Thoracic aorta (tissue), 2 donors: ENCODE results near the gene SIX2. TPM values are rescaled to one million over a fixed set of nuclear protein-coding genes. Genes with fewer than 3 reads are reported as not detected.

Experiments
- ATAC-seq: fragments of 150-250 bp; one replicate; pipeline ENCODE4 v1.8.0; 2017; ENCODE audit warnings: low read depth; ENCODE audit not compliant: insufficient number of reproducible peaks, low FRiP score
- DNase-seq: peaks from one replicate; pipeline ENCODE4 v3.0.0-alpha.2; 2020; ENCODE audit warnings: low spot score
- H3K27ac ChIP-seq, 2 donors: fragments of 200-600 bp; sonication (generic); 1 replicate in 1 of 2; 2 replicates in 1 of 2; pipeline ENCODE4 v1.5.1; 2016; ENCODE audit warnings: mild to moderate bottlenecking in 2 of 2, moderate library complexity in 2 of 2
- H3K27me3 ChIP-seq: fragments of 200-600 bp; sonication (generic); replicated peaks from 2 replicates; pipeline ENCODE4 v1.6.0; 2016; ENCODE audit warnings: mild to moderate bottlenecking; ENCODE audit not compliant: insufficient read depth
- H3K36me3 ChIP-seq: fragments of 200-600 bp; sonication (generic); one replicate; pipeline ENCODE4 v1.5.1; 2016
- H3K4me1 ChIP-seq, 2 donors: fragments of 200-600 bp; sonication (generic); 1 replicate in 1 of 2; 2 replicates in 1 of 2; pipeline versions ENCODE4 v1.5.1 to v1.6.0; 2016; ENCODE audit warnings: low read depth in 2 of 2, mild to moderate bottlenecking in 1 of 2; ENCODE audit not compliant: control insufficient read depth in 1 of 2
- H3K4me3 ChIP-seq: fragments of 200-600 bp; sonication (generic); 2 replicates; pipeline ENCODE4 v1.5.1; 2016; ENCODE audit warnings: mild to moderate bottlenecking
- H3K9me3 ChIP-seq: fragments of 200-600 bp; sonication (generic); 2 replicates; pipeline ENCODE4 v1.5.1; 2016
- total RNA-seq, 2 donors: library from RNA; depleted of rRNA; stranded (reverse); fragments of >200 nt; gene quantifications; one replicate each; pipeline versions ENCODE4 v1.1.0 to v1.2.3, GENCODE V29; 2016
- TF ChIP-seq, protein P1 (sequence below): fragments of 200-600 bp; sonication (generic); IDR thresholded peaks from one replicate; pipeline ENCODE4 v1.5.1; 2019; ENCODE audit warnings: antibody characterized with exemption

Gene SIX2
- total RNA-seq, 2 donors from 2014 or later: 6.6 to 13.5 TPM

DNA sequence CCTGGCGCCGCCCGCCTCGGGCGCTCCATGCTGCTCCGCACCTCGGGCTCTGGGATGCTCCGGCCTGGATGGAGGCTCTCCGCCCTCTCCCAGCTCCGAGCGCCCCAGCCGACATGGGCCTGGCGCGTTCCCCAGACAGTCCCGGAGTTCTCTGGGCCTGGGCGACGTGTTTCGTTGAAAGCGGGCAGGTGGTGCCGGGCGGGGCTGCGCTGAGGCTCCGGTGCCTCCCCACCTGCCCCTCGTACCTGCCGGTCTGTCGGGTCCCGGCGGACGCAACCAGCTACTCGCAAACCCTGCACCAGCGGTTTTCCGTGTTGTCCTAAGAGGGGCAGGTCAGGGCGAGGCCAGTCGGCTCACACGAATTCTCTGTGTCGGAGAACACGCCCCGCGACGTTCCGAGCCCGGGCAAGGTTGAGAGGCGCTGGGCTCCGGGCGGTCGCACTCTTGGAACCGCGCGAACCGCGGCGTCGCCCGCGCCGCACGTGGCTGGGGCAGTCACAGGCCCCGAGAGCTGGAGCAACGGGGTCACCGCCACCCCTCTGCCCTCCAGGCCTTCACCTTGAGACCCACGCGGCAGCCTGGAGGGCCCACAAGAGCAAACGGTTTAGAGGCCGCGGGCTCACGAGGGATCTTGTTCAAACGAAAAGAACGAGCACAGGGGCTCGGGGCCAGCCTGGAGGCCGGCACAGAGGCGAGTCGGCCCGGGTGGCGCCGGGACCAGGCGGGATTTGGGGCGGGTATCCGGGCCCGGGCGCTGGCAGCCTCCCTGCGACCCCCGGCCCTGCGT lies 4.2 kb upstream of the SIX2 start:
- no peaks in the 10 kb centered on the region for H3K36me3 ChIP-seq
- ATAC-seq (no peak), DNase-seq (no peak)
- no peaks in the 10 kb centered on the region for H3K9me3 ChIP-seq
- no peaks in the 10 kb centered on the region for H3K27me3 ChIP-seq
- H3K27ac ChIP-seq: peak overlapping the region; percentile 60 to 84
- H3K4me3 ChIP-seq: peak overlapping the region; percentile 74
- H3K4me1 ChIP-seq: peaks cover 6 to 43% of the 10 kb centered on the region in 2 donors
- TF ChIP-seq, protein P1, sequence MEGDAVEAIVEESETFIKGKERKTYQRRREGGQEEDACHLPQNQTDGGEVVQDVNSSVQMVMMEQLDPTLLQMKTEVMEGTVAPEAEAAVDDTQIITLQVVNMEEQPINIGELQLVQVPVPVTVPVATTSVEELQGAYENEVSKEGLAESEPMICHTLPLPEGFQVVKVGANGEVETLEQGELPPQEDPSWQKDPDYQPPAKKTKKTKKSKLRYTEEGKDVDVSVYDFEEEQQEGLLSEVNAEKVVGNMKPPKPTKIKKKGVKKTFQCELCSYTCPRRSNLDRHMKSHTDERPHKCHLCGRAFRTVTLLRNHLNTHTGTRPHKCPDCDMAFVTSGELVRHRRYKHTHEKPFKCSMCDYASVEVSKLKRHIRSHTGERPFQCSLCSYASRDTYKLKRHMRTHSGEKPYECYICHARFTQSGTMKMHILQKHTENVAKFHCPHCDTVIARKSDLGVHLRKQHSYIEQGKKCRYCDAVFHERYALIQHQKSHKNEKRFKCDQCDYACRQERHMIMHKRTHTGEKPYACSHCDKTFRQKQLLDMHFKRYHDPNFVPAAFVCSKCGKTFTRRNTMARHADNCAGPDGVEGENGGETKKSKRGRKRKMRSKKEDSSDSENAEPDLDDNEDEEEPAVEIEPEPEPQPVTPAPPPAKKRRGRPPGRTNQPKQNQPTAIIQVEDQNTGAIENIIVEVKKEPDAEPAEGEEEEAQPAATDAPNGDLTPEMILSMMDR: no peak

DNA sequence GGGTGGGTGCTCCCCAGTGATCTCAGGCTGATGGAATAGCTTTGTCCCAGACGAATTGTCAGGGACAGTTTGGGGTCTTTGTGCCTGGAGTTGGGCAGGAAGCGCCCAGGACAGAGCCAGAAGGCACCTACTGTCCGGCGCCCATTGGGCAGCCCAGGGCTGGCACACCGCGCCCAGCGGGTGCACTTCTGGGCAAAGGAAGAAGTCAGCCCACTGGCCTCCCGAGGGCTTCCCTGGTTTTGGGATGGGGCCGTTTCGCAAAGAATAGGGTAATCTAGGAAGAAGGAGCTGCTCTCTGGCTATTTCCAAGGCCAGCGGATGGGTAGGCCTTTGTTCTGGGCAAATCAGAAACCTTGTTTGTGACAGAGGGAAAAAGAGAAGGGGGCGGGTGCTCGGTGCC lies 3.5 kb upstream of the SIX2 start:
- Histone ChIP-seq H3K4me1 (peaks cover 6 to 50% of the 10 kb centered on the region in 2 donors), H3K36me3 (no peaks in the 10 kb centered on the region), H3K27ac (no peak overlapping the region), H3K4me3 (no peak overlapping the region), H3K27me3 (no peaks in the 10 kb centered on the region), H3K9me3 (no peaks in the 10 kb centered on the region)
- ATAC-seq (no peak), DNase-seq (no peak)
- TF ChIP-seq, protein P1: no peak

DNA sequence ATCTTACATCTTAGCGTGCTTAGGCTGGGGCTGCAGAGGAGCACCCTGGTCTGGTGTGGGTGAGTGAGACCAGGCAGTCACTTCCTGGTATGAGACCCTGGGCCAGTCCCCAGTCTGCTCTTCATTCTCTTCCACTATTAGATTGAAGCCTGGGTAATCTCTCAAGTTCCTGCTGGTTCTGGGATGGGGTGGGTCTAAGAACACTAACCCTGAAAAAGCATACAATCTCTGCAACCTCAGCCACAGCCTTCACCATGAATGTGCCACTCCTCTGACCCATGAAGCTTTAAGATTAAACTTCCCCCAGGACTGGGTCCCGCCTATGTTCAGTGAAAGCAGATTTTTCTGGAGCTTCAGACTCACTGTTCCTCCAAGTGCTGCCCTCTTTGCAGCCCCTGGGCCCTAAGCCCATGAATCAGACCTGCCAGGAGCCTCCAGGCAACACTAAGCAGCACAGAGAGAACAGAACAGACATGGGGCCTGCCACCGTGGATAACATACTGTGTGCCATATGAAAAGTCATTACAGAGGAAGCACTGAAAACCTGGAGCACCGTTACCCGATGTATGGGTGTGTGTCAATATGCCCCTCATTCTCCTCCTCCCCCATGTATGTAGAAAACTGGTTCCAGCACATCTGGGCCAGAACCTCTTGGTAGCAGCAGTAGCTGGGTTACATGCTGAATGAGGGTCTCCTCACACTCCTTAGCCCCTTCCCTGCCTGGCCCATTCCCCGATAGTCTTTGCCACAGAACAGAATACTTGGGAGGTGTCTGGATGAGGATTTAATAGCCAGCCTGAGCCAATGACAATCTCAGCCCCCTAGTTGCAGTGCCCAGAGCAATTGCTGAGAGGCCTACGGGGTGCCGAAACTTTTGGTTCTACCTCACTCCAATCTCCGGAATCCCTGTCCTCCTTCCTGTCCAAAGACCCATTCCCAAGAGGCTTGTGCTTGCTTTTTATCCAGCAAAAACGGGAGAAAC lies 2.7 kb upstream of the SIX2 start:
- H3K9me3 ChIP-seq: no peaks in the 10 kb centered on the region
- no peak for ATAC-seq
- TF ChIP-seq, protein P1: no peak
- DNase-seq: no peak
- H3K27me3 ChIP-seq: no peaks in the 10 kb centered on the region
- H3K4me3 ChIP-seq: no peak overlapping the region
- no peak overlapping the region for H3K27ac ChIP-seq
- H3K36me3 ChIP-seq: no peaks in the 10 kb centered on the region
- peaks cover 6 to 58% of the 10 kb centered on the region in 2 donors for H3K4me1 ChIP-seq

GRCh38 chr2:45011121-45011520 lies 1.9 kb upstream of the SIX2 start:
- DNase-seq (no peak), ATAC-seq (no peak)
- no peaks in the 10 kb centered on the region for H3K27me3 ChIP-seq
- H3K27ac ChIP-seq: no peak overlapping the region
- H3K36me3 ChIP-seq: no peaks in the 10 kb centered on the region
- H3K4me1 ChIP-seq: peaks cover 6 to 61% of the 10 kb centered on the region in 2 donors
- TF ChIP-seq, protein P1: no peak
- H3K4me3 ChIP-seq: peak overlapping the region; percentile 87
- no peaks in the 10 kb centered on the region for H3K9me3 ChIP-seq

GRCh38 chr2:45010702-45011012 lies 1.4 kb upstream of the SIX2 start:
- H3K27ac ChIP-seq: peak overlapping the region; percentile 93 to 95
- H3K4me3 ChIP-seq: peak overlapping the region; percentile 87
- peaks cover 6 to 61% of the 10 kb centered on the region in 2 donors for H3K4me1 ChIP-seq
- H3K36me3 ChIP-seq: peaks cover 3% of the 10 kb centered on the region
- ATAC-seq: no peak
- H3K9me3 ChIP-seq: no peaks in the 10 kb centered on the region
- no peaks in the 10 kb centered on the region for H3K27me3 ChIP-seq
- TF ChIP-seq, protein P1: no peak
- no peak for DNase-seq
